Adrenal gland (tissue), 12 donors: ENCODE data around the gene XYLT1. TPM values are rescaled to one million over a fixed set of nuclear protein-coding genes. Genes with fewer than 3 reads are reported as not detected.

ENCODE experiments used
- DNase-seq, 7 donors: peaks; one replicate each; pipeline ENCODE4 v3.0.0-alpha.2; 2019 to 2020
- H3K27ac ChIP-seq, 5 donors: fragments of 200-600 bp; sonication (generic) in 4 of 5; 1 replicate in 3 of 5; 2 replicates in 2 of 5; pipeline versions ENCODE4 v1.5.1 to v1.8.0; 2016 to 2020; ENCODE audit warnings: mild to moderate bottlenecking in 1 of 5
- H3K27me3 ChIP-seq: fragments of 200-600 bp; 2 replicates; pipeline ENCODE4 v1.8.0; 2021
- H3K36me3 ChIP-seq, 2 donors: fragments of 200-600 bp; replicated peaks in 1 of 2; 1 replicate in 1 of 2; 2 replicates in 1 of 2; pipeline versions ENCODE4 v1.5.1 to v1.8.0; 2018 to 2022
- H3K4me1 ChIP-seq, 2 donors: fragments of 200-600 bp; replicated peaks in 1 of 2; 1 replicate in 1 of 2; 2 replicates in 1 of 2; pipeline versions ENCODE4 v1.5.1 to v1.8.0; 2018 to 2021
- H3K4me3 ChIP-seq, 4 donors: fragments of 200-600 bp; sonication (generic) in 3 of 4; one replicate each; pipeline ENCODE4 v1.5.1; 2016 to 2018
- H3K9me3 ChIP-seq, 3 donors: fragments of 200-600 bp; sonication (generic) in 1 of 3; replicated peaks in 1 of 3; 1 replicate in 2 of 3; 2 replicates in 1 of 3; pipeline versions ENCODE4 v1.5.1 to v1.8.0; 2016 to 2021
- POLR2A ChIP-seq, 2 donors: fragments of 450-650 bp; IDR thresholded peaks; one replicate each; pipeline ENCODE4 v1.6.1; 2017; ENCODE audit warnings: antibody characterized with exemption in 2 of 2, mild to moderate bottlenecking in 2 of 2, moderate library complexity in 1 of 2
- WGBS, 4 donors: extraction: QIAGEN DNeasy Blood & Tissue Kit in 2 of 4; methylation state at CpG; one replicate each; pipeline versions ENCODE4 v1.1.5 to v1.1.7; 2013 to 2017; 5-methylcytosine and 5-hydroxymethylcytosine counted together
- intact Hi-C, 2 donors: fragments of 100-400 bp; cut with DNase I; formaldehyde crosslinking; loops; one replicate each; pipeline versions ENCODE4 v1.14.1 to v1.15.0; 2022 to 2023
- polyA plus RNA-seq, 3 donors: library from polyadenylated mRNA; stranded (reverse); fragments of 200-250 nt in 2 of 3; fragments of 350-450 nt in 1 of 3; fragmentation: Illumina TruSeq in 1 of 3; extraction: RNeasy Lipid Tissue Mini Kit (QIAGEN cat#74804) in 1 of 3; gene quantifications; one replicate each; pipeline ENCODE4 v1.2.3, GENCODE V29; 2013 to 2014
- total RNA-seq, 9 donors: library from RNA; depleted of rRNA in 4 of 9; stranded (reverse); fragments of >200 nt in 4 of 9; fragments of 120-200 nt in 1 of 9; fragmentation: NEBNext Ultra II Directional in 1 of 9; extraction: Animal tissue kit (Norgen Biotek cat#: 25700) in 1 of 9; gene quantifications; one replicate each; pipeline versions ENCODE4 v1.1.0 to v1.2.4, GENCODE V29; 2013 to 2023
- TF ChIP-seq, protein P1 (sequence below), 6 experiments: fragments of 450-650 bp in 4 of 6; fragments of 200-600 bp in 2 of 6; sonication (generic) in 1 of 6; IDR thresholded peaks; 1 replicate in 5 of 6; 2 replicates in 1 of 6; pipeline versions ENCODE4 v1.5.1 to v1.8.0; 2016 to 2021; ENCODE audit warnings: antibody characterized with exemption in 6 of 6, mild to moderate bottlenecking in 2 of 6, moderate library complexity in 1 of 6
- donor health status: healthy with polysubstance abuse.
- donor health status: Bipolar disorder and iron deficiency.
- donor health status: DM: yes; HTN: yes; CAD: no.
- donor health status: DM: no; HTN: no; CAD: no.
- donor health status: DM: no; HTN: no; CAD: no.
- donor health status: DM: yes; HTN: yes; CAD: no.

The XYLT1 gene
- total and polyA plus RNA-seq, 12 donors = 1.3 to 67.6 (median 16.8) TPM

DNA sequence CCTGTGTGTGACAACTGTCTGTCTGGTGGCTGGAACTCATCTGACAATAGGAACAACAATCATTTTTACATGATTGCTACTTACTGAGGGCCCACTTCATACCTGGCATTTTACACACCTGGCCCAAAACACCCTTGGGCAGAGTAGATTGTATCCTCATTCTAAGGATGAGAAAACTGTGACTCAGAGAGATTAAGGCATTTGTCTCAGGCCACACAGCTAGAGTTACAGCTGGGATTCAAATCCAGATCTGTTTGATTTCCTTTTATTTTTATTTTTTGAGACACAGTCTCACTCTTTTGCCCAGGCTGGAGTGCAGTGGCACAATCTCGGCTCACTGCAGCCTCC, 242.1 kb downstream of the XYLT1 start:
- no peak for TF ChIP-seq POLR2A (IDR thresholded peaks at IDR 0.05)
- TF ChIP-seq, protein P1, sequence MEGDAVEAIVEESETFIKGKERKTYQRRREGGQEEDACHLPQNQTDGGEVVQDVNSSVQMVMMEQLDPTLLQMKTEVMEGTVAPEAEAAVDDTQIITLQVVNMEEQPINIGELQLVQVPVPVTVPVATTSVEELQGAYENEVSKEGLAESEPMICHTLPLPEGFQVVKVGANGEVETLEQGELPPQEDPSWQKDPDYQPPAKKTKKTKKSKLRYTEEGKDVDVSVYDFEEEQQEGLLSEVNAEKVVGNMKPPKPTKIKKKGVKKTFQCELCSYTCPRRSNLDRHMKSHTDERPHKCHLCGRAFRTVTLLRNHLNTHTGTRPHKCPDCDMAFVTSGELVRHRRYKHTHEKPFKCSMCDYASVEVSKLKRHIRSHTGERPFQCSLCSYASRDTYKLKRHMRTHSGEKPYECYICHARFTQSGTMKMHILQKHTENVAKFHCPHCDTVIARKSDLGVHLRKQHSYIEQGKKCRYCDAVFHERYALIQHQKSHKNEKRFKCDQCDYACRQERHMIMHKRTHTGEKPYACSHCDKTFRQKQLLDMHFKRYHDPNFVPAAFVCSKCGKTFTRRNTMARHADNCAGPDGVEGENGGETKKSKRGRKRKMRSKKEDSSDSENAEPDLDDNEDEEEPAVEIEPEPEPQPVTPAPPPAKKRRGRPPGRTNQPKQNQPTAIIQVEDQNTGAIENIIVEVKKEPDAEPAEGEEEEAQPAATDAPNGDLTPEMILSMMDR (IDR thresholded peaks at IDR 0.05) = no peak
- no peaks in the 10 kb centered on the region for H3K9me3 ChIP-seq
- DNase-seq = no peak
- no peaks in the 10 kb centered on the region for H3K36me3 ChIP-seq
- no peak overlapping the region for H3K4me3 ChIP-seq
- H3K4me1 ChIP-seq = peaks cover 17 to 27% of the 10 kb centered on the region in 2 donors
- intact Hi-C loops = no loop called here
- H3K27ac ChIP-seq = no peak overlapping the region
- 88 to 100% (median 92%) methylated on average over 1 of the region's 1 CpG for WGBS, 4 donors
- H3K27me3 ChIP-seq = no peaks in the 10 kb centered on the region

DNA sequence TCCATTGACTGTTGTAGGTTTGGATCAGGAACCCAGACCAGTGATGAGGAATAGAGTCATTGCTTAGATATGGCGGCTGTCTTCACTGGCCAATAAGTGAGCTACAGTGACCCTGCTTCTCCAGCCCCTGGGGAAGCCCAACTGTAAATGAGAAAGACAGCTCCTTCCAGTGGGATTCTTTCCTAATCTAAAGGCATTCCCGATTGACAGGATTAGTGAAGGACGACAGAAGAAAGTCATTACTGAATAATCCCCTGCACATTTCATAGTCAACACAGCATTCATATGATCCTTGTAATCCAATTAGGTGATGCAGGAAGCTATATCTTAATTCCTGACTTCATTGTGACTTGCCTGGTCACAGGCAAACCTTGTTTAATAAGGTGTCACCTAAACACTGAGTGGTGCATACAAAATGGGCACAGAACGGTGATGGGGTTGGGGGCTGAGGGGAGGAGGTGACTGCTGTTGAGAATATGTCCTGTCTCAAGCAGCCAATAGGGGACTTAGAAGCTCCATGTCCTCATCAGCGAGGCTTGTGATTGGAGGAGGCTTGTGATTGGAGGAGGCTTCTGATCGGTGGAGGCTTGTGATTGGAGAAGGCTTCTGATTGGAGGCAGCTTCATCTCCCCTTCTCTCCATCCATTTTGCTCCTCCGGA, 242.6 kb downstream of the XYLT1 start:
- no peaks in the 10 kb centered on the region for H3K36me3 ChIP-seq
- no peak for TF ChIP-seq POLR2A (IDR thresholded peaks at IDR 0.05)
- TF ChIP-seq, protein P1 (IDR thresholded peaks at IDR 0.05) = no peak
- DNase-seq = no peak
- no peaks in the 10 kb centered on the region for H3K27me3 ChIP-seq
- no peak overlapping the region for H3K4me3 ChIP-seq
- H3K9me3 ChIP-seq = no peaks in the 10 kb centered on the region
- H3K4me1 ChIP-seq = peaks cover 22 to 32% of the 10 kb centered on the region in 2 donors
- WGBS, 4 donors = 89 to 96% (median 95%) methylated on average over 7 of the region's 7 CpGs
- no peak overlapping the region for H3K27ac ChIP-seq
- intact Hi-C loops = no loop called here

DNA sequence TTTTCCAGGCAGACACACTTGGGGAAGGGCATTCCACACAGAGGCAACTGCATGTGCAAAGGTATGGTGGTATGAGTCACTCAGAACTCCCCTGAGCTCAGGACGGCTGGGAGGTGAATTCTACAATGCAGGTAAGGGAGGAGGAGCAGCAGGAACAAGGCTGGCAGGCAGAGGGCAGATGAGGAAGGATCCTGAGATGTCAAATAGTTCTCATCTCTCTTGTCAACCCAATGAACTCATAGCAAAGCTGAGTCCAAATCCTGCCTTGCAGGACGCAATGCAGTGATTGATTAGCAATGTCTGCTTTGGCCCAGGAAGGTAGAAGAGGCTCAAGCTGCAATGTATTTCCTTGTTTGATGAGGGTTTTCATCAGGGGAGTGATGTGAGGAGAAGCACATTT, 243.5 kb downstream of the XYLT1 start:
- intact Hi-C loops = no loop called here
- TF ChIP-seq, protein P1 (IDR thresholded peaks at IDR 0.05) = no peak
- no peak for TF ChIP-seq POLR2A (IDR thresholded peaks at IDR 0.05)

DNA sequence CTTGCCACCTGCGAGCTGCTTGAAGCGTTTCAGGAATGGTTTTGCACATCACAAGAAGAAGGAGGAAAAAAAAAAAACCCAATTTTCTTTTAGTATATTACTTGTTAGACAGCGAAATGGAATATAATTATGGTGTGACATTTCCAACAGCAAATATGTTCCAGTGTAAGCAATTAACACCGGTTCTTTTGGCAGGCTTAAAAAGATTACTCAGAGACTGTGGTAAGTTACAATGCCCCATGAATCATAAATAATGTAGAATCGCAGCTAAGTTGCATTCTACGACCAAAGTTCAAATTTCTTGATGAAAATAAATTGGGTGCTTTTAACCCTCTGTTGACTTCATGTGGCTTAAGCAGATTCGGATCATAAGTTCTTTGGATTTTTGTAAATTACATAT, 245.2 kb downstream of the XYLT1 start:
- no peaks in the 10 kb centered on the region for H3K36me3 ChIP-seq
- H3K4me1 ChIP-seq = peaks cover 27 to 42% of the 10 kb centered on the region in 2 donors
- H3K9me3 ChIP-seq = no peaks in the 10 kb centered on the region
- 48 to 62% (median 53%) methylated on average over 7 of the region's 7 CpGs for WGBS, 4 donors
- no peaks in the 10 kb centered on the region for H3K27me3 ChIP-seq
- no peak for TF ChIP-seq POLR2A (IDR thresholded peaks at IDR 0.05)
- TF ChIP-seq, protein P1 (IDR thresholded peaks at IDR 0.05) = no peak
- intact Hi-C loops = no loop called here
- DNase-seq = no peak
- H3K27ac ChIP-seq = peak overlapping the region; percentile 45 to 71 (median 68)
- no peak overlapping the region for H3K4me3 ChIP-seq

More for the DNA sequence above, 243.5 kb downstream of the XYLT1 start:
- Histone ChIP-seq H3K27ac (no peak overlapping the region), H3K27me3 (no peaks in the 10 kb centered on the region), H3K4me3 (no peak overlapping the region), H3K9me3 (no peaks in the 10 kb centered on the region), H3K36me3 (no peaks in the 10 kb centered on the region), H3K4me1 (peaks cover 27 to 40% of the 10 kb centered on the region in 2 donors)
- 85 to 90% (median 90%) methylated on average over 2 of the region's 2 CpGs for WGBS, 4 donors
- DNase-seq = no peak
